NT2/D1 (cell line): ENCODE measurements around the gene CEMP1.

Experiments
- DNase-seq: peaks from one replicate; pipeline ENCODE4 v3.0.0-alpha.2; 2011; ENCODE audit warnings: low read depth, low spot score
- H3K27me3 ChIP-seq: 2 replicates; pipeline ENCODE4 v1.6.0; 2011; ENCODE audit warnings: mild to moderate bottlenecking; ENCODE audit not compliant: insufficient read length, insufficient read depth
- H3K36me3 ChIP-seq: 2 replicates; pipeline ENCODE4 v1.6.1; 2011; ENCODE audit warnings: mild to moderate bottlenecking, low read length, mixed read lengths; ENCODE audit not compliant: insufficient read depth, insufficient read length
- H3K4me1 ChIP-seq: 2 replicates; pipeline ENCODE4 v1.5.1; 2011; ENCODE audit not compliant: insufficient read depth, insufficient read length
- H3K4me3 ChIP-seq: 2 replicates; pipeline ENCODE4 v1.5.1; 2011; ENCODE audit warnings: low read depth; ENCODE audit not compliant: insufficient read length
- H3K9ac ChIP-seq: 2 replicates; pipeline ENCODE4 v1.6.0; 2011; ENCODE audit warnings: low read depth; ENCODE audit not compliant: insufficient read length
- H3K9me3 ChIP-seq: 2 replicates; pipeline ENCODE4 v1.5.1; 2011; ENCODE audit warnings: mild to moderate bottlenecking, low read length; ENCODE audit not compliant: insufficient read depth
- SUZ12 ChIP-seq: IDR thresholded peaks from 2 replicates; pipeline ENCODE4 v1.6.1; 2011; ENCODE audit not compliant: insufficient read length, insufficient read depth; ENCODE audit errors: extremely low read depth
- YY1 ChIP-seq: IDR thresholded peaks from 2 replicates; pipeline ENCODE4 v1.6.1; 2011; ENCODE audit not compliant: insufficient read length, insufficient read depth
- ZNF274 ChIP-seq: IDR thresholded peaks from 2 replicates; pipeline ENCODE4 v1.6.1; 2011; ENCODE audit warnings: mild to moderate bottlenecking, low read depth, low read length

The CEMP1 gene

GRCh38 chr16:2484898-2485508, 46.2 kb downstream of the CEMP1 start:
- Histone ChIP-seq H3K4me1 (peaks cover 15% of the 10 kb centered on the region), H3K9ac (no peak overlapping the region), H3K9me3 (no peaks in the 10 kb centered on the region), H3K36me3 (peaks cover 2% of the 10 kb centered on the region), H3K4me3 (no peak overlapping the region), H3K27me3 (no peaks in the 10 kb centered on the region)
- DNase-seq: no peak
- no peak for TF ChIP-seq ZNF274
- TF ChIP-seq SUZ12: no peak
- no peak for TF ChIP-seq YY1

GRCh38 chr16:2483939-2484897, 47.0 kb downstream of the CEMP1 start:
- Histone ChIP-seq H3K4me1 (peaks cover 15% of the 10 kb centered on the region), H3K9me3 (no peaks in the 10 kb centered on the region), H3K9ac (no peak overlapping the region), H3K36me3 (peaks cover under 1% of the 10 kb centered on the region), H3K4me3 (no peak overlapping the region), H3K27me3 (no peaks in the 10 kb centered on the region)
- TF ChIP-seq SUZ12 (no peak), YY1 (no peak), ZNF274 (no peak)
- DNase-seq: no peak

DNA sequence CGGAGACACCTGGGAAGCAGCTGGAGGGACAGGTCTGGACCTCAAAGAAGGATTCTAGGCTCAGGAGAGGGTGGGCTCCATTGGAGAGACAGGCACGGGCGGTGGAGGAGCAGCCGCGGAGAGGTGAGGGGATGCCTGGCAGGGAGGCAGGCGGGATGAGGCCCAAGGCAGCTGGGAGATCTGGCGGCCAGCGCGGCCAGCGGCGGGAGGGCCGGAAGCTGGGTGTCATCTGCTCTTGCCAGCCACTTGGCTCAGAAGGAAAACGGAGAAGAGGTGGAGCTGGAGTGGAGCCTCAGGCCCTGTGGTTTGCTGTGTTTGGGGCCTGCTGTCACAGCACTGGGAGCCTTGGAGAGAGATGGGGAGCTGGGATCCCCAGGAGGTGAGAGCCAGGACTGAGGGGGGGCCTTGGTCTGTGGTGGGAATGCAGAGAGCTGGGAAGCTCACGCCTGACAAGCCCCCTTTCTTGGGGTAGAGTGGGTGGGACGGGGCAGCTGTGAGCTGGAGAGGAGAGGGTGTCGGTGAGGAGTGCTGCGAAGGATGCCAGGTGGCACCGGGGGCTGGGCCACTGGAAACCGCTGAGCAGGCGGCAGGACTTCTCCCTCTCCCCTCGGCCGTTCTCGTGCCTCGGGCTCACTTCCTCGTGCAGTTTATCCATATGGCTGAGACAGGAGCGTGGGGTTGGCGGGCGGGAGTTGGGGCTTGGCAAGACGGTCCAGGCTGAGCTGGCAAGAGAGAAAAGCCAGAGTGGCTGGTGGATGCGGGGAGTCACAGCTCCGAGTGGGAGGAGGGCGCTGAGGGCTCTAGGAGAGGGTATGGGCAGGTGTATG, 48.3 kb downstream of the CEMP1 start:
- Histone ChIP-seq H3K4me3 (no peak overlapping the region), H3K4me1 (peaks cover 12% of the 10 kb centered on the region), H3K36me3 (peaks cover 2% of the 10 kb centered on the region), H3K9me3 (no peaks in the 10 kb centered on the region), H3K9ac (no peak overlapping the region), H3K27me3 (no peaks in the 10 kb centered on the region)
- TF ChIP-seq YY1: no peak
- TF ChIP-seq ZNF274: no peak
- TF ChIP-seq SUZ12: no peak
- no peak for DNase-seq

- Histone ChIP-seq H3K36me3 (peaks cover 2% of the 10 kb centered on the region), H3K9ac (no peak overlapping the region), H3K27me3 (no peaks in the 10 kb centered on the region), H3K9me3 (no peaks in the 10 kb centered on the region), H3K4me3 (no peak overlapping the region), H3K4me1 (peaks cover 7% of the 10 kb centered on the region)
- no peak for TF ChIP-seq YY1
- TF ChIP-seq SUZ12: no peak
- TF ChIP-seq ZNF274: no peak
- no peak for DNase-seq
Observed at GRCh38 chr16:2482249-2482648, 49.0 kb downstream of the CEMP1 start.

- H3K9me3 ChIP-seq: no peaks in the 10 kb centered on the region
Observed at GRCh38 chr16:2481676-2482075, 49.5 kb downstream of the CEMP1 start.

GRCh38 chr16:2480948-2481347, 50.3 kb downstream of the CEMP1 start:
- H3K9ac ChIP-seq: no peak overlapping the region
- H3K4me1 ChIP-seq: peaks cover 8% of the 10 kb centered on the region
- peaks cover 2% of the 10 kb centered on the region for H3K36me3 ChIP-seq
- no peak overlapping the region for H3K4me3 ChIP-seq
- H3K27me3 ChIP-seq: peaks cover 11% of the 10 kb centered on the region
- TF ChIP-seq SUZ12 (no peak), YY1 (no peak), ZNF274 (no peak)
- no peak for DNase-seq
- H3K9me3 ChIP-seq: no peaks in the 10 kb centered on the region

More at GRCh38 chr16:2481676-2482075, 49.5 kb downstream of the CEMP1 start:
- peaks cover 5% of the 10 kb centered on the region for H3K4me1 ChIP-seq
- H3K27me3 ChIP-seq: peaks cover 4% of the 10 kb centered on the region
- no peak overlapping the region for H3K4me3 ChIP-seq
- DNase-seq: no peak
- no peak for TF ChIP-seq YY1
- TF ChIP-seq SUZ12: no peak
- peaks cover 2% of the 10 kb centered on the region for H3K36me3 ChIP-seq
- no peak overlapping the region for H3K9ac ChIP-seq
